ENCODE measurements around the gene TBX2.

DNA sequence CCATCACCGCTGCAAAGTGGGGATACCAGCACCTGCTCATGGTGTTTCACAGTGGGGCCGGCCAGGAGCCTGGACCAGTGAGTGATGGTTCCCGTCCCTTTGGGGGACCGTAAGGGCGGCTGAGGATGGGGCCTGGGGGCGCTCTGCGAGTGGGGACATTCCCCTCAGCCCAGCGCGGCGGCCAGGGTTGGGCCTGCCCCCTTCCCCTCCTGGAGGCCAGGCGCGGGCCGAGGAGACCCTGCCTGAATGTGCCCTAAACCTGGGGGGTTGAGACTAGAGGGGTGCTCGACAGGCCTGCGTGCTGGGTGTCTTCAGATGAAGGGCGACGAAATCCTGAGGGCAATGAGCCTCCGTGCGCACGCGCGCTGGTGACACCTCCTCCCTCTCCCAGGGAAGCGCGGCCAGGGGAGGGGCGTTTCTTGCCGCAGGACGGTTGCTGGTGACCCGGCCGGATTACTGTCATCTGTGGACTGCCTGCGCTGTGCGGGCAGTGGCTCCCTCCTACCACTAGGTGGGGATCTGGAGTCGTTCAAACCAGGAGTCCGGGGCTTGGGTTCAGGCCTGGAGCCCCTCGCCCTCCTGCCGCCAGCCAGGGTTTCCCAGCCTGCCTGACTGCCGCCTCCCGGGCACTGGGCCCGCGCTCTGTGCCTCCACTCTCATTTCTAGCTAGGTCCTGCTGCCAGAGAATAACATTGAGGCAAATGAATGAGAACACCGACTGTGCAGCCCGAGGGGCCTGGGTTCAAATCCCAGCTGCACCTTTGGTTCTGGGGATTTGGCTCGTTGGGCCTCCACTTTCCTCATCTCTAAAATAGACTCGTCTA is 17.1 kb downstream of the TBX2 start:
- TF ChIP-seq TFDP1 (CRISPR knock-in tag; IDR thresholded peaks at IDR 0.05; ENCODE audit: borderline replicate concordance) (no peak), USF2 (IDR thresholded peaks at IDR 0.05; ENCODE audit: low read depth, low read length) (no peak), USF2 (CRISPR knock-in tag; IDR thresholded peaks at IDR 0.05; ENCODE audit: borderline replicate concordance) (no peak), SMAD1 (CRISPR knock-in tag; IDR thresholded peaks at IDR 0.05; ENCODE audit: borderline replicate concordance, low read depth) (peak; percentile 87; the same call in 1 of the 2 replicates), SP1 (IDR thresholded peaks at IDR 0.05) (no peak), SP1 (CRISPR knock-in tag; IDR thresholded peaks at IDR 0.05) (peak; percentile 48), ELK4 (CRISPR knock-in tag; IDR thresholded peaks at IDR 0.05; ENCODE audit: borderline replicate concordance) (no peak), ZNF460 (CRISPR knock-in tag; IDR thresholded peaks at IDR 0.05; ENCODE audit: borderline replicate concordance) (no peak), RORA (CRISPR knock-in tag; IDR thresholded peaks at IDR 0.05) (no peak), EZH2 (conservative IDR thresholded peaks at IDR 0.05; ENCODE audit: low read depth, low read length) (no peak), HNRNPK (IDR thresholded peaks at IDR 0.05; ENCODE audit: low read depth, low read length, poor library complexity, severe bottlenecking) (no peak), MLX (CRISPR knock-in tag; IDR thresholded peaks at IDR 0.05) (no peak; the same call in 1 of the 2 replicates)
- TF ChIP-seq, protein P1, sequence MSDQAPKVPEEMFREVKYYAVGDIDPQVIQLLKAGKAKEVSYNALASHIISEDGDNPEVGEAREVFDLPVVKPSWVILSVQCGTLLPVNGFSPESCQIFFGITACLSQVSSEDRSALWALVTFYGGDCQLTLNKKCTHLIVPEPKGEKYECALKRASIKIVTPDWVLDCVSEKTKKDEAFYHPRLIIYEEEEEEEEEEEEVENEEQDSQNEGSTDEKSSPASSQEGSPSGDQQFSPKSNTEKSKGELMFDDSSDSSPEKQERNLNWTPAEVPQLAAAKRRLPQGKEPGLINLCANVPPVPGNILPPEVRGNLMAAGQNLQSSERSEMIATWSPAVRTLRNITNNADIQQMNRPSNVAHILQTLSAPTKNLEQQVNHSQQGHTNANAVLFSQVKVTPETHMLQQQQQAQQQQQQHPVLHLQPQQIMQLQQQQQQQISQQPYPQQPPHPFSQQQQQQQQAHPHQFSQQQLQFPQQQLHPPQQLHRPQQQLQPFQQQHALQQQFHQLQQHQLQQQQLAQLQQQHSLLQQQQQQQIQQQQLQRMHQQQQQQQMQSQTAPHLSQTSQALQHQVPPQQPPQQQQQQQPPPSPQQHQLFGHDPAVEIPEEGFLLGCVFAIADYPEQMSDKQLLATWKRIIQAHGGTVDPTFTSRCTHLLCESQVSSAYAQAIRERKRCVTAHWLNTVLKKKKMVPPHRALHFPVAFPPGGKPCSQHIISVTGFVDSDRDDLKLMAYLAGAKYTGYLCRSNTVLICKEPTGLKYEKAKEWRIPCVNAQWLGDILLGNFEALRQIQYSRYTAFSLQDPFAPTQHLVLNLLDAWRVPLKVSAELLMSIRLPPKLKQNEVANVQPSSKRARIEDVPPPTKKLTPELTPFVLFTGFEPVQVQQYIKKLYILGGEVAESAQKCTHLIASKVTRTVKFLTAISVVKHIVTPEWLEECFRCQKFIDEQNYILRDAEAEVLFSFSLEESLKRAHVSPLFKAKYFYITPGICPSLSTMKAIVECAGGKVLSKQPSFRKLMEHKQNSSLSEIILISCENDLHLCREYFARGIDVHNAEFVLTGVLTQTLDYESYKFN (CRISPR knock-in tag; conservative IDR thresholded peaks at IDR 0.05), result no peak; the same call in 1 of the 2 replicates
